ENCODE data around the gene TRPM6.

The TRPM6 gene

GRCh38 chr9:74770508-74771261 lies 117.0 kb downstream of the TRPM6 start:
- TF ChIP-seq GATA2 (IDR thresholded peaks at IDR 0.05; ENCODE audit: low read depth, low read length): no peak
- TF ChIP-seq GATA3 (IDR thresholded peaks at IDR 0.05; ENCODE audit: low read depth, low read length): no peak

- TF ChIP-seq GATA3 (IDR thresholded peaks at IDR 0.05; ENCODE audit: low read depth, low read length): no peak
- no peak for TF ChIP-seq GATA2 (IDR thresholded peaks at IDR 0.05; ENCODE audit: low read depth, low read length)
These were observed 122.2 kb downstream of the TRPM6 start for GRCh38 chr9:74765481-74765971.

GRCh38 chr9:74762950-74763349 lies 124.8 kb downstream of the TRPM6 start:
- no peak for TF ChIP-seq GATA2 (IDR thresholded peaks at IDR 0.05; ENCODE audit: low read depth, low read length)
- TF ChIP-seq GATA3 (IDR thresholded peaks at IDR 0.05; ENCODE audit: low read depth, low read length): no peak

GRCh38 chr9:74760031-74760700 lies 127.6 kb downstream of the TRPM6 start:
- no peak for TF ChIP-seq GATA3 (IDR thresholded peaks at IDR 0.05; ENCODE audit: low read depth, low read length)
- no peak for TF ChIP-seq GATA2 (IDR thresholded peaks at IDR 0.05; ENCODE audit: low read depth, low read length)

- TF ChIP-seq GATA3 (IDR thresholded peaks at IDR 0.05; ENCODE audit: low read depth, low read length) (no peak), GATA2 (IDR thresholded peaks at IDR 0.05; ENCODE audit: low read depth, low read length) (no peak)
These were observed 131.7 kb downstream of the TRPM6 start for GRCh38 chr9:74755999-74756398.

GRCh38 chr9:74755355-74755754 lies 132.4 kb downstream of the TRPM6 start:
- no peak for TF ChIP-seq GATA2 (IDR thresholded peaks at IDR 0.05; ENCODE audit: low read depth, low read length)
- no peak for TF ChIP-seq GATA3 (IDR thresholded peaks at IDR 0.05; ENCODE audit: low read depth, low read length)

- no peak for TF ChIP-seq GATA2 (IDR thresholded peaks at IDR 0.05; ENCODE audit: low read depth, low read length)
- no peak for TF ChIP-seq GATA3 (IDR thresholded peaks at IDR 0.05; ENCODE audit: low read depth, low read length)
These were observed 134.1 kb downstream of the TRPM6 start for GRCh38 chr9:74753650-74754049.

- no peak for TF ChIP-seq GATA2 (IDR thresholded peaks at IDR 0.05; ENCODE audit: low read depth, low read length)
- TF ChIP-seq GATA3 (IDR thresholded peaks at IDR 0.05; ENCODE audit: low read depth, low read length): no peak
These were observed 138.8 kb downstream of the TRPM6 start for GRCh38 chr9:74748966-74749365.

GRCh38 chr9:74742792-74743730 lies 144.7 kb downstream of the TRPM6 start:
- no peak for TF ChIP-seq GATA3 (IDR thresholded peaks at IDR 0.05; ENCODE audit: low read depth, low read length)

- TF ChIP-seq GATA2 (IDR thresholded peaks at IDR 0.05; ENCODE audit: low read depth, low read length) (no peak), GATA3 (IDR thresholded peaks at IDR 0.05; ENCODE audit: low read depth, low read length) (no peak)
These were observed 145.4 kb downstream of the TRPM6 start for GRCh38 chr9:74742191-74742790.

- no peak for TF ChIP-seq GATA2 (IDR thresholded peaks at IDR 0.05; ENCODE audit: low read depth, low read length)
- TF ChIP-seq GATA3 (IDR thresholded peaks at IDR 0.05; ENCODE audit: low read depth, low read length): no peak
These were observed 151.1 kb downstream of the TRPM6 start for GRCh38 chr9:74736646-74737045.

GRCh38 chr9:74735761-74736160 lies 152.0 kb downstream of the TRPM6 start:
- no peak for TF ChIP-seq GATA2 (IDR thresholded peaks at IDR 0.05; ENCODE audit: low read depth, low read length)
- TF ChIP-seq GATA3 (IDR thresholded peaks at IDR 0.05; ENCODE audit: low read depth, low read length): no peak

GRCh38 chr9:74729136-74729695 lies 158.5 kb downstream of the TRPM6 start:
- TF ChIP-seq GATA3 (IDR thresholded peaks at IDR 0.05; ENCODE audit: low read depth, low read length) (no peak), GATA2 (IDR thresholded peaks at IDR 0.05; ENCODE audit: low read depth, low read length) (no peak)

All from SH-SY5Y (cell line).